Bone marrow (tissue), 2 donors: Measurements from ENCODE around the gene BACH2.
"Not testable (repeated sequence)": the region's sequence is repeated elsewhere in the genome, so short reads cannot be mapped to it uniquely, and the experiment has no call there.

ENCODE experiments used
- DNase-seq, 2 donors: peaks; one replicate each; lab custom pipeline; 2025; lab: John Stamatoyannopoulos, UW

Gene BACH2

GRCh38 chr6:90154755-90155470 lies 141.7 kb downstream of the BACH2 start:
- no peak for DNase-seq

GRCh38 chr6:90151576-90152422 lies 144.8 kb downstream of the BACH2 start:
- no peak for DNase-seq

GRCh38 chr6:90149280-90149679 lies 147.4 kb downstream of the BACH2 start:
- DNase-seq: no peak

GRCh38 chr6:90148867-90149266 lies 147.8 kb downstream of the BACH2 start:
- no peak for DNase-seq

GRCh38 chr6:90146921-90147649 lies 149.6 kb downstream of the BACH2 start:
- DNase-seq: no peak

GRCh38 chr6:90146024-90146423 lies 150.6 kb downstream of the BACH2 start:
- DNase-seq: no peak

- DNase-seq: no peak
These were observed 151.6 kb downstream of the BACH2 start for GRCh38 chr6:90144928-90145555.

- DNase-seq: no peak
These were observed 152.2 kb downstream of the BACH2 start for GRCh38 chr6:90144396-90144795.

- DNase-seq: no peak
These were observed 156.0 kb downstream of the BACH2 start for GRCh38 chr6:90140683-90141082.

GRCh38 chr6:90139272-90139817 lies 157.3 kb downstream of the BACH2 start:
- DNase-seq: no peak

GRCh38 chr6:90136837-90137568 lies 159.6 kb downstream of the BACH2 start:
- DNase-seq: no peak

- DNase-seq: no peak
These were observed 160.5 kb downstream of the BACH2 start for GRCh38 chr6:90136176-90136575.

- no peak for DNase-seq
These were observed 161.0 kb downstream of the BACH2 start for GRCh38 chr6:90135667-90136066.

- not testable (repeated sequence) for DNase-seq
These were observed 163.0 kb downstream of the BACH2 start for GRCh38 chr6:90133664-90134063.

GRCh38 chr6:90131614-90132423 lies 164.8 kb downstream of the BACH2 start:
- no peak for DNase-seq

GRCh38 chr6:90131125-90131524 lies 165.5 kb downstream of the BACH2 start:
- no peak for DNase-seq

- not testable (repeated sequence) for DNase-seq
These were observed 168.0 kb downstream of the BACH2 start for GRCh38 chr6:90128687-90129086.

- DNase-seq: no peak
These were observed 169.0 kb downstream of the BACH2 start for GRCh38 chr6:90127595-90127994.

GRCh38 chr6:90126839-90127238 lies 169.8 kb downstream of the BACH2 start:
- DNase-seq: no peak

GRCh38 chr6:90126181-90126580 lies 170.5 kb downstream of the BACH2 start:
- no peak for DNase-seq
